ENCODE data around the gene TNRC18.

The TNRC18 gene

GRCh38 chr7:5418285-5418582 lies 5.4 kb downstream of the TNRC18 start:
- Mint-ChIP-seq H3K36me3 (no peaks in the 10 kb centered on the region), H3K27ac (peak overlapping the region; percentile 80), H3K9me3 (no peaks in the 10 kb centered on the region), H3K4me1 (peaks cover 20 to 35% of the 10 kb centered on the region in 2 donors), H3K27me3 (peaks cover 47 to 77% of the 10 kb centered on the region in 2 donors), H3K4me3 (peak overlapping the region; percentile 28 to 57)
- ATAC-seq (replicated peaks) (no peak), DNase-seq (no peak)

GRCh38 chr7:5417106-5418071 lies 6.2 kb downstream of the TNRC18 start:
- Mint-ChIP-seq H3K9me3 (no peaks in the 10 kb centered on the region), H3K4me3 (no peak overlapping the region), H3K4me1 (peaks cover 17 to 29% of the 10 kb centered on the region in 2 donors), H3K36me3 (no peaks in the 10 kb centered on the region), H3K27me3 (peaks cover 49 to 76% of the 10 kb centered on the region in 2 donors), H3K27ac (no peak overlapping the region)
- ATAC-seq (replicated peaks) (no peak), DNase-seq (no peak)

DNA sequence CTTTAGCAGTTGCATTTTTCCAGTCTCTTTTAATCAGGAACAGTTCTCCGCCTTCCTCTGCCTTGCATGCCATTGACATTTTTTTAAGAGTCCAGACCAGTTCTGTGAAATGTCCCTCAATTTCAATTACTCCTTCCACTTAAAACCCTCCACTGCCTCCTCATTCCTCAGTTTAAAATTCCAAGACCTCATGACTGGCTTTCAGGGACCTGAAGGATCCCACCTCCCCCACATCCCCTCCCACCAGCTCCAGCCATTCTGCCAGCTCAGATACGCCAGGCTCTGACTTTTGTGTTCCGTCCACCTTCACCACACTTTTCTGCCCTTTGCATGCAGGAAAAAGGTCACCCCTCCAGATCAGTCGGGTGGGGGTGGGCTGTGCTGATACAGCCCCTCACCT lies 8.7 kb downstream of the TNRC18 start:
- Mint-ChIP-seq H3K9me3 (no peaks in the 10 kb centered on the region), H3K36me3 (no peaks in the 10 kb centered on the region), H3K27me3 (peaks cover 48 to 70% of the 10 kb centered on the region in 2 donors), H3K27ac (no peak overlapping the region), H3K4me3 (no peak overlapping the region), H3K4me1 (peaks cover 13 to 18% of the 10 kb centered on the region in 2 donors)
- DNase-seq = no peak
- no peak for ATAC-seq (replicated peaks)

DNA sequence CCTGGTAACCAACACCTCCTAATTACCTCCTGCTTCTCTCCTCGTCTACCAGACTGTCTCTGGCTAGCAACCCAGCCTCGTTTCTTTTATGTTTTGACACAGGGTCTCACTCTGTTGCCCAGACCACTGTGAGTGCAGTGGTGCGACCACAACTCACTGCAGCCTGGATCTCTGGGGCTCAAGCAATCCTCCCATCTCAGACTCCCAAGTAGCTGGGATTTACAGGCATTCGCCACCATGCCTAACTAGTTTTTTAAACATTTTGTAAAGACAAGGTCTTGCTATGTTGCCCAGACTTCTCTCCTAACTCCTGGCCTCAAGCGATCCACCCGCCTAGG lies 10.2 kb downstream of the TNRC18 start:
- Mint-ChIP-seq H3K27me3 (peaks cover 40 to 64% of the 10 kb centered on the region in 2 donors), H3K36me3 (no peaks in the 10 kb centered on the region), H3K9me3 (no peaks in the 10 kb centered on the region), H3K4me1 (peaks cover 3% of the 10 kb centered on the region in 2 donors), H3K27ac (no peak overlapping the region), H3K4me3 (no peak overlapping the region)
- DNase-seq = no peak
- no peak for ATAC-seq (replicated peaks)

DNA sequence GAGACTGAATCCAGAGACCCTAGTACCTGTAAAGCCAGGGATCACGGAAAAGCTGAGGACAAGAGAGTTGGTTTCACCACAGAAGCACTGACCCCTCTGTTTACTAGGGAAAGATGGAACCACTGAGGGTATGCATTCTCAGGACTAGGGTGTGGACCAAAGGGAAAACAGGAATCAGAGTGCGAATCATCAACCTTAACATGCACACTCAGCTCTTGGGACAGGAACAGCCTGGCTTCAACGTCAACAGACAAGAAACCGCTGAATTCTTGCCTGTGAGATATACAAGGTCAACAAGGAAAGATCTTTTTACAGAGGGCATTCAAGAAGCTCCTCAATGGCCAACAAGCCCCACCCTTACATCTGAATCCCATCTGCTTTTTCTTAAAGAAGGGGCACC lies 14.9 kb downstream of the TNRC18 start:
- H3K27ac Mint-ChIP-seq = no peak overlapping the region
- no peak for ATAC-seq (replicated peaks)
- no peaks in the 10 kb centered on the region for H3K4me1 Mint-ChIP-seq
- H3K36me3 Mint-ChIP-seq = no peaks in the 10 kb centered on the region
- no peak overlapping the region for H3K4me3 Mint-ChIP-seq
- no peaks in the 10 kb centered on the region for H3K9me3 Mint-ChIP-seq
- DNase-seq = no peak
- H3K27me3 Mint-ChIP-seq = peaks cover 34 to 46% of the 10 kb centered on the region in 2 donors

DNA sequence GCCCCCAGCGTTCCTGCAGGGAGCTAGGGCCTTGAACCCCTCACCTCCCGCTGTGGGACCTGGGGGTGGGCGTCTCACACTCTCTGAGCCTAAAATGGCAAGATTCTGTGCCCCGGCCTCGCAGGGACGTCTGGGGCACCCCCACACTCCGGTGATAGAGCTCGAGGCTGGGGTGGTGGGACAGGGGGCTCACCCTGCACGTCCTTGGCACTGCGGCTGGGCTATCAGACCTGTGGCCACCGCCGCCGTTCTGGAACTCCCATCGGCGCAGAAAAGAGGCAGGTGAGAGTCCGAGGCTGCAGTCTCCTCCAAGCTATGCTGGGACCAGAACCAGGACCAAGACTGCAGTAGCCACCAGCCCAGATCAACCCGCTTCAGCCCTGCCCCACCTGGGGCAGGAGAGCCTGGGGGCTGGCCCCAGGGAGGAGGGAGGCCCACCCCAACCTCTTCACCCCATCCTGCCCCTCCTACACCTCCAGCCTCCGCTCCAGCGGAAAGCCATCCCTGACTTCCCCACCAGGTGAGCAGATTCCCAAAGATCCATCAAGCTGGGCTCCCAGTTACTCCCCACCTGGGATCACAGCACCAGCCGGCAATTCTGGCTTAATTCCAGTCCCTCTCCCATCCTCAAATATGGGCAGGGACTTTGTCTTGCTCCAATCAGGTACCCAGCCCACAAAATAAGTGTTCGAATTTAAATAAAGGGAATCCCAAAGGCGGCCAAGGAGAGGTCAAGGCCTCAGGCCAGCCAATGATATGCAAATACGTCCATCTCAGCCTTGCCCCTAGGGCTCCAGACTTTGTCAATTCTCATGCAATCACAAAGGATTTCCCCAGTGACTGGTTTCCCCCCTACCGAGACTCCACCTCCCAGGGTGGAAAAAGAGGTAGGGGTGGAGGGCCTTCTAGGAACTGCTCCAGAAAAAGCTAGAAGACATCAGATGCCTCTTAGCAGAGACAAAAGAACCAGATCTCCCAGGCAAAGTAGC lies 16.4 kb downstream of the TNRC18 start:
- Mint-ChIP-seq H3K27ac (no peak overlapping the region), H3K36me3 (no peaks in the 10 kb centered on the region)
- no peak for ATAC-seq (replicated peaks)

GRCh38 chr7:5404421-5404826 lies 19.2 kb downstream of the TNRC18 start:
- Mint-ChIP-seq H3K9me3 (no peaks in the 10 kb centered on the region), H3K27me3 (peaks cover 21 to 36% of the 10 kb centered on the region in 2 donors), H3K27ac (no peak overlapping the region), H3K36me3 (no peaks in the 10 kb centered on the region), H3K4me1 (no peaks in the 10 kb centered on the region), H3K4me3 (no peak overlapping the region)
- DNase-seq = no peak
- no peak for ATAC-seq (replicated peaks)

More for the DNA sequence above, 16.4 kb downstream of the TNRC18 start:
- DNase-seq = no peak
- H3K9me3 Mint-ChIP-seq = no peaks in the 10 kb centered on the region
- peaks cover 29 to 45% of the 10 kb centered on the region in 2 donors for H3K27me3 Mint-ChIP-seq
- no peaks in the 10 kb centered on the region for H3K4me1 Mint-ChIP-seq
- no peak overlapping the region for H3K4me3 Mint-ChIP-seq

DNA sequence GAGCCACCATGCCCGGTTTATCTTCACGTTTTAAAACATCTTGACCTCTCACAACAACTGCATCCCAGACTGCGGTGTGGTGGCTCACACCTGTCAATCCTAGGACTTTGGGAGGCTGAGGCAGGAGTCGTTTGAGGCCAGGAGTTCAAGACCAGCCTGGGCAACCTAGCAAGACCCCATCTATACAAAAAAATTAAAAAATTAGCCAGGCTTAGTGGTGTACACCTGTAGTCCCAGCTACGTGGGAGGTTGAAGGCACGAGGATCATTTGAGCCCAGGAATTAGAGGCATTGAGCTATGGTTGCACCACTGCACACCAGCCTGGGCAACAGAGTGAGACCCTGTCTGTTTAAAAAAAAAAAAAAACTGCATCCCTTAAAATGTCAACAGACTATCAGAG lies 20.2 kb downstream of the TNRC18 start:
- ATAC-seq (replicated peaks) (no peak), DNase-seq (no peak)
- Mint-ChIP-seq H3K4me3 (no peak overlapping the region), H3K36me3 (no peaks in the 10 kb centered on the region), H3K27me3 (peaks cover 14 to 27% of the 10 kb centered on the region in 2 donors), H3K4me1 (no peaks in the 10 kb centered on the region), H3K27ac (no peak overlapping the region), H3K9me3 (no peaks in the 10 kb centered on the region)

GRCh38 chr7:5397736-5398135 lies 25.9 kb downstream of the TNRC18 start:
- Mint-ChIP-seq H3K27me3 (peaks cover 0 to 1% of the 10 kb centered on the region in 2 donors), H3K4me1 (peaks cover 14 to 44% of the 10 kb centered on the region in 2 donors), H3K4me3 (peak overlapping the region; percentile 85 to 90), H3K9me3 (no peaks in the 10 kb centered on the region), H3K27ac (peak overlapping the region; percentile 97), H3K36me3 (peaks cover 14 to 22% of the 10 kb centered on the region in 2 donors)
- DNase-seq = no peak
- ATAC-seq (replicated peaks) = no peak

- Mint-ChIP-seq H3K27me3 (no peaks in the 10 kb centered on the region), H3K36me3 (peaks cover 16 to 26% of the 10 kb centered on the region in 2 donors), H3K4me3 (peak overlapping the region; percentile 85 to 90), H3K4me1 (peaks cover 14 to 44% of the 10 kb centered on the region in 2 donors), H3K9me3 (no peaks in the 10 kb centered on the region), H3K27ac (peak overlapping the region; percentile 97)
- ATAC-seq (replicated peaks) (peak; percentile 95 to 96), DNase-seq (peak; percentile 87)
Measured at GRCh38 chr7:5396999-5397663, 26.5 kb downstream of the TNRC18 start.

DNA sequence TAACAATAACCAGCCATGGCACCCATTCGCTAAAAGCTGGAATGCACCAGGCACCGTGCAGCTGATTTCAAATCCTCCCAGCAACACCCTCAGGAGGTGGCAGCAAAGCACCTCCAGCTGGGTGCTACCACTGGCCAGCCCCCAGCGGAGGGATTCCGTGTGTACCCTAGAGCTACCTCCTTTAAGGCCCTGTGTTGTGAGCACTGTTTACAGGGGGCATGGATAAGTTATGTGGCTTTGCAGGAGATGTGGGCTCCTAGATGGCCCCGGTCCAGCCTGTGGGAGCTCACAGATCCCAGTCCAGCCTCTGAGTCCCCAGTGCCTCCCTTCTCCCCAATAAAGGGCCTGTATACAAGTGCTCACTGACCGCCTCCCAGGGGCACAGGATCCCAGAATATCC lies 27.1 kb downstream of the TNRC18 start:
- DNase-seq = peak; percentile 50
- ATAC-seq (replicated peaks) = peak; percentile 70 to 76
- peaks cover 16 to 29% of the 10 kb centered on the region in 2 donors for H3K36me3 Mint-ChIP-seq
- peak overlapping the region; percentile 85 to 90 for H3K4me3 Mint-ChIP-seq
- peaks cover 14 to 44% of the 10 kb centered on the region in 2 donors for H3K4me1 Mint-ChIP-seq
- H3K27me3 Mint-ChIP-seq = no peaks in the 10 kb centered on the region
- peak overlapping the region; percentile 97 for H3K27ac Mint-ChIP-seq
- H3K9me3 Mint-ChIP-seq = no peaks in the 10 kb centered on the region

GRCh38 chr7:5395246-5395645 lies 28.4 kb downstream of the TNRC18 start:
- Mint-ChIP-seq H3K9me3 (no peaks in the 10 kb centered on the region), H3K27me3 (no peaks in the 10 kb centered on the region), H3K4me3 (peak overlapping the region; percentile 85 to 90), H3K4me1 (peaks cover 14 to 44% of the 10 kb centered on the region in 2 donors), H3K36me3 (peaks cover 16 to 29% of the 10 kb centered on the region in 2 donors), H3K27ac (peak overlapping the region; percentile 25)
- no peak for DNase-seq
- ATAC-seq (replicated peaks) = no peak

- no peak overlapping the region for H3K4me3 Mint-ChIP-seq
- H3K4me1 Mint-ChIP-seq = peaks cover 14 to 44% of the 10 kb centered on the region in 2 donors
- no peak for DNase-seq
Measured at GRCh38 chr7:5394264-5395105, 29.1 kb downstream of the TNRC18 start.

More at GRCh38 chr7:5394264-5395105, 29.1 kb downstream of the TNRC18 start:
- no peak overlapping the region for H3K27ac Mint-ChIP-seq
- H3K27me3 Mint-ChIP-seq = no peaks in the 10 kb centered on the region
- H3K36me3 Mint-ChIP-seq = peaks cover 18 to 35% of the 10 kb centered on the region in 2 donors
- ATAC-seq (replicated peaks) = no peak
- H3K9me3 Mint-ChIP-seq = no peaks in the 10 kb centered on the region
